Fibroblast of mammary gland (primary cell): ENCODE measurements around the gene FRG1.
"Not testable (repeated sequence)": the region's sequence is repeated elsewhere in the genome, so short reads cannot be mapped to it uniquely, and the experiment has no call there.

Experiments used
- DNase-seq: peaks from one replicate; pipeline ENCODE4 v3.0.0-alpha.2; 2010; ENCODE audit warnings: low read depth
- H3K4me3 ChIP-seq: 2 replicates; pipeline ENCODE4 v1.5.1; 2011; ENCODE audit warnings: low read depth, mild to moderate bottlenecking, low read length, moderate library complexity; ENCODE audit not compliant: control insufficient read depth
- TF ChIP-seq, protein P1 (sequence below): conservative IDR thresholded peaks from 2 replicates; pipeline ENCODE4 v1.5.1; 2011; ENCODE audit warnings: low read depth, low read length, inconsistent platforms; ENCODE audit not compliant: control insufficient read depth, insufficient read depth

FRG1 gene

DNA sequence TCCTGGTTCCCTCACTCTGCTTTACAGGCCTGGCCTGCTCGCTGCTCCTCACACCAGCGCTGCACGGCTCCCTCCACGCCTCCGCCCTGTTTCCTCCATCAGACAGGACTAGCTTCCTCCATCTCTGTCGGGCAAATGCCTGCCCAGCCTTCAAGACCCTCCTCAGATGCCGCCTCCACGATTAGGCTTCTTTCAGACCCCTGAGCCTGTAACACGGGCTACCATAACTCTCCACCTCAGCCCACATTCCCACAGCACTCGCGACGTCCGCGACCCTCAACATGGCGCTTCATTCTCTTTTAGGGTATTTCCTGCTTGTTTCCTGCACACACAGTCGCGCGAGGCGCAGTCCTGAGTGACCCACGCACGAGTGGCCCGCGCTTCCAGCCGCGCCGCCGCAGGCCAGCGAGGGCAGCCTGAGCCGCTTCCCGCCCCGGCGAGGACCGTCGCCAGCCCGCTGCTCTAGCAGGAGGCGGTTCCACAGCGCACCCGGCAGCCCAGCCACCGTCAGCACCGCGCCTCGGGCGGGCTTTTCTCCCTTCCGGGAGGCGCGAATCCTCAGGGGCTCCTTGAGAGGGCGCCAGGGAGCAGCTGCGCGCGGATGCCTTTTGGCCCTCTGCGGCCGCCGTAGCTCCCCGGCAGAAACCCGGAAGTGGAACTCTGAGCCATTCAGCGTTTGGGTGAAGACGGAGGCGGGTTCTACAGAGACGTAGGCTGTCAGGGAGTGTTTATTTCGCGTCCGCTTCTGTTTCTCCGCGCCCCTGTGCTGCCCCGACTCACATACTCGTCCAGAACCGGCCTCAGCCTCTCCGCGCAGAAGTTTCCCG is at the start of gene FRG1:
Gene FRG1, plus strand, starts transcription at position 695 of the 827 bp plus-strand sequence. CDS start 138 bp downstream, outside the sequence.
- TF ChIP-seq, protein P1, sequence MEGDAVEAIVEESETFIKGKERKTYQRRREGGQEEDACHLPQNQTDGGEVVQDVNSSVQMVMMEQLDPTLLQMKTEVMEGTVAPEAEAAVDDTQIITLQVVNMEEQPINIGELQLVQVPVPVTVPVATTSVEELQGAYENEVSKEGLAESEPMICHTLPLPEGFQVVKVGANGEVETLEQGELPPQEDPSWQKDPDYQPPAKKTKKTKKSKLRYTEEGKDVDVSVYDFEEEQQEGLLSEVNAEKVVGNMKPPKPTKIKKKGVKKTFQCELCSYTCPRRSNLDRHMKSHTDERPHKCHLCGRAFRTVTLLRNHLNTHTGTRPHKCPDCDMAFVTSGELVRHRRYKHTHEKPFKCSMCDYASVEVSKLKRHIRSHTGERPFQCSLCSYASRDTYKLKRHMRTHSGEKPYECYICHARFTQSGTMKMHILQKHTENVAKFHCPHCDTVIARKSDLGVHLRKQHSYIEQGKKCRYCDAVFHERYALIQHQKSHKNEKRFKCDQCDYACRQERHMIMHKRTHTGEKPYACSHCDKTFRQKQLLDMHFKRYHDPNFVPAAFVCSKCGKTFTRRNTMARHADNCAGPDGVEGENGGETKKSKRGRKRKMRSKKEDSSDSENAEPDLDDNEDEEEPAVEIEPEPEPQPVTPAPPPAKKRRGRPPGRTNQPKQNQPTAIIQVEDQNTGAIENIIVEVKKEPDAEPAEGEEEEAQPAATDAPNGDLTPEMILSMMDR = peak; percentile 73
- DNase-seq = peak; percentile 94

DNA sequence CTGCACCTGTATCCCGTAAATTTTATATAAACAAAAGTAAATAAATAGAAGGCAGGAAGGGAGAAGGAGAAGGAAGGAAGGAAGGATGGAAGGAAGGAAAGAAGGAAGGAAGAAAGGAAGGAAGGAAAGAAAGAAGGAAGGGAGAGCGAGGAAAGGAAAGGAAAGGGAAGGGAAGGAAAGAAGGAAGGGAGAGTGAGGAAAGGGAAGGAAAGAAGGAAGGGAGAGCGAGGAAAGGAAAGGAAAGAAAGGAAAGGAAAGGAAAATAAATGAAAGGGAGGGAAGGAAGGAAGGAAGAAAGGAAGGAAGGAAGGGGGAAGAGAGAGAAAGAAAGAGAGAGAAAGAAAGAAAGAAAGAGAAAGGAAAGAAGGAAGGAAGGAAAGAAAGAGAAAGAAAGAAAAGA is 43.0 kb upstream of the FRG1 start:
- no peak overlapping the region for H3K4me3 ChIP-seq
- DNase-seq = no peak
- TF ChIP-seq, protein P1 = no peak

More for the DNA sequence above, at the start of gene FRG1:
- peak within 1 kb of the TSS; percentile 90 for H3K4me3 ChIP-seq

DNA sequence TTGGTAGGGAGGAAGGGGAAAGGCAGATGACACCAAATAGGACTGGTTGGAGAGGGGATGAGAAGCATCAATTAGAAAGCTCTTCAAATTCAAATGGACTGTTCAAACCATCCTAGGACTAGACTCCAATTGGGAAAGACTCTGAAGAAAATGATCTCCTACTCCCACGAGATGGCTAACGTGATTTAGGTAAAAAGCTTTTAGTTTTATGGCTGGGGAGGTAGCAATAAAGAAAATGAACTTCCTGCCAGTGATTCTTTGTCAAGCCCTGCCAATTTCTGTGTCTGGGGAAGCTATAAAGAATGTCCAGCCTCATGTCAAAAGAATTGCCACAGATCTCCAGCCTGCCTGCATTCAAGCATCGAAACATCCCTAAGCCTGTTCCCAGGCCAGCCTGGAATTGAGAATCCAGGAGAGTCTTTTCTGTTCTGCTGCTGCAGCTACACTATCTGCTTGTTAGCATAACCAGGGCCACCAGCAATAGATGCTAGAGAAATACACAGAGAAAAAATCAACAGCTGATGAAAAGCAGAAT is 41.1 kb upstream of the FRG1 start:
- not testable (repeated sequence) for DNase-seq

DNA sequence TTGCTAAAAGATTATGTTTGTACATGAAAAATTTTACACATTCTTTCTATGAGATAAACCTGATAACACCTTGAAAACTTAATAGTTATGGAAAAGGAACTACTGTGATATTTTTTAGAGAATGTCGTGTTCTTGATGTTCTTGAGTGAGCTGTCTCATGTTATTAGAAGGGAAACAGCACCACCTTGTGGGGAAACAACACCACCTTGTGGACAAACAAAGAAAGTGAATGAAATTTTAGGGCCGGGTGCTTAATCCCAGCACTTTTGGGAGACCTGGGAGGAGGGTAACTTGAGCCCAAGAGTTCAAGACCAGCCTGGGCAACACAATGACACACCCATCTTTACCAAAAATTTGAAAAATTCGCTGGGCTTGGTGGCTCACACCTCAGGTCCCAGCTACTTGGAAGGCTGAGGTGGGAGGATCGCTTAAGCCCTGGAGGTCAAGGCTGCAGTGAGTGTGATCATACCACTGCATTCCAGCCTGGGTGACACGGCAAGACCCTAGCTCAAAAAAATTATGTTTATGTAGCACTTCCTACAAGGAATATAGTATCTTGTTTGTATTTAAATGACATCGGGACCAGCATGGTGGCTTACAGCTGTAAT is 36.1 kb upstream of the FRG1 start:
- H3K4me3 ChIP-seq = not testable (repeated sequence)
- DNase-seq = peak; percentile 76
- TF ChIP-seq, protein P1 = peak; percentile 61

More for the DNA sequence above, 41.1 kb upstream of the FRG1 start:
- H3K4me3 ChIP-seq = not testable (repeated sequence)

DNA sequence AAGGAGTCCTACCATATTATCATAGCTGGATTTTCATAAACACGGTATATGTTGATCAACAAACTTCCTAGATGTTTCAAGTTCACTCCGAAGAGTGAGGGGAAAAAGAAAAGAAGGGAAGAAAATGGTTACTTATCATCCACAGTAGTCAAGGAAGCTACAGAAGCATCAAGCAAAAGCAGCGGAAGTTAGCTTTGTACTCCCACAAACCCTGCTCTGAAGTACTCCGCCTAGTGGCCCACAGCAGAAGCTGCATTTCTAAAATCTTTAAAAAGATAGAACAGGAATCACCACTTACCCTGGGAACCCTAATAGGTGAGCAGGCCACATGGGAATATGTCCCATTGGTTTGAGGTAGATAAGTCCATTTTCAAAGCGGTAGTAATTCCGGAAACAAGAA is 28.5 kb upstream of the FRG1 start:
- TF ChIP-seq, protein P1 = peak; percentile 55
- no peak for DNase-seq
- H3K4me3 ChIP-seq = no peak overlapping the region

DNA sequence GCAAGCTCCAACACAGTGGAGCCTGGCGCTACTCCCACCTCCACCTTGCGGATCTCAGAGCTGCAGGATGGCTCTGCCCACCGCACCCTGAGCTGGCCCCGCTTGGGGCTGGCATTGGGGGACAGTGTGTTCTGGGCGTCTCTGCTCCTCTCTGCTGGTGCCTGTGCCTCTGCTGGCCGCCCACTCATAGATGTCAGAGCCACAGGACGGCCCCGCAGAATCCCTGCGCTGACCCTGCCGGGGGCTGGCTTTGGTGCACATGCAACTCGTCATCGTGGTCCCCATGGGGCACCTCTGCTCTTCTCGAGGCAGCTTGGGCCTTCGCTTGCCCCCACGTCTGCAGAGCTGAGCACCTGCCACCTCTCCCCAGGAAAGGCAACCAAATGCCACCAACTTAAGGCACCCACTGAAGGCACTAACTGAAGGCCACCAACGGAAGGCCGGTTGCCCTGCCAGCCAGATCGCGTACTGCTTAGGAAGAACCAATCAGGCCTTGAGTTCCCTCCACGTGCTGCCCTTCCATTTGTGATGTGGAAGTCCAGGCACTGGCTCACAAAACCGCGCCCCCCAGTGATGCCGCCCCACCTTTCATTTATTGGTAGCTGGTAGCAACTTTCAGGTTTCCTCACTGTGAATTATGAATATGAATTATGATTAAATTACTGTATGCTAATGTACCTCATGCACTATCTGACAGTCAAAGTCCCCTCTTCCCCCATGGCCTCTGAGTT is 23.3 kb upstream of the FRG1 start:
- DNase-seq = no peak
- TF ChIP-seq, protein P1 = no peak
- H3K4me3 ChIP-seq = no peak overlapping the region
